Adrenal gland (tissue), 12 donors: Measurements from ENCODE around the gene TLX2. TPM values are rescaled to one million over a fixed set of nuclear protein-coding genes. Genes with fewer than 3 reads are reported as not detected.

Experiments used
- DNase-seq, 7 donors: peaks; one replicate each; pipeline ENCODE4 v3.0.0-alpha.2; 2019 to 2020
- H3K27ac ChIP-seq, 5 donors: fragments of 200-600 bp; sonication (generic) in 4 of 5; 1 replicate in 3 of 5; 2 replicates in 2 of 5; pipeline versions ENCODE4 v1.5.1 to v1.8.0; 2016 to 2020; ENCODE audit warnings: mild to moderate bottlenecking in 1 of 5
- H3K27me3 ChIP-seq: fragments of 200-600 bp; 2 replicates; pipeline ENCODE4 v1.8.0; 2021
- H3K36me3 ChIP-seq, 2 donors: fragments of 200-600 bp; replicated peaks in 1 of 2; 1 replicate in 1 of 2; 2 replicates in 1 of 2; pipeline versions ENCODE4 v1.5.1 to v1.8.0; 2018 to 2022
- H3K4me1 ChIP-seq, 2 donors: fragments of 200-600 bp; replicated peaks in 1 of 2; 1 replicate in 1 of 2; 2 replicates in 1 of 2; pipeline versions ENCODE4 v1.5.1 to v1.8.0; 2018 to 2021
- H3K4me3 ChIP-seq, 4 donors: fragments of 200-600 bp; sonication (generic) in 3 of 4; one replicate each; pipeline ENCODE4 v1.5.1; 2016 to 2018
- H3K9me3 ChIP-seq, 3 donors: fragments of 200-600 bp; sonication (generic) in 1 of 3; replicated peaks in 1 of 3; 1 replicate in 2 of 3; 2 replicates in 1 of 3; pipeline versions ENCODE4 v1.5.1 to v1.8.0; 2016 to 2021
- CTCF ChIP-seq, 6 experiments: fragments of 450-650 bp in 4 of 6; fragments of 200-600 bp in 2 of 6; sonication (generic) in 1 of 6; IDR thresholded peaks; 1 replicate in 5 of 6; 2 replicates in 1 of 6; pipeline versions ENCODE4 v1.5.1 to v1.8.0; 2016 to 2021; ENCODE audit warnings: antibody characterized with exemption in 6 of 6, mild to moderate bottlenecking in 2 of 6, moderate library complexity in 1 of 6
- POLR2A ChIP-seq, 2 donors: fragments of 450-650 bp; IDR thresholded peaks; one replicate each; pipeline ENCODE4 v1.6.1; 2017; ENCODE audit warnings: antibody characterized with exemption in 2 of 2, mild to moderate bottlenecking in 2 of 2, moderate library complexity in 1 of 2
- WGBS, 4 donors: extraction: QIAGEN DNeasy Blood & Tissue Kit in 2 of 4; methylation state at CpG; one replicate each; pipeline versions ENCODE4 v1.1.5 to v1.1.7; 2013 to 2017; 5-methylcytosine and 5-hydroxymethylcytosine counted together
- intact Hi-C, 2 donors: fragments of 100-400 bp; cut with DNase I; formaldehyde crosslinking; loops; one replicate each; pipeline versions ENCODE4 v1.14.1 to v1.15.0; 2022 to 2023
- polyA plus RNA-seq, 3 donors: library from polyadenylated mRNA; stranded (reverse); fragments of 200-250 nt in 2 of 3; fragments of 350-450 nt in 1 of 3; fragmentation: Illumina TruSeq in 1 of 3; extraction: RNeasy Lipid Tissue Mini Kit (QIAGEN cat#74804) in 1 of 3; gene quantifications; one replicate each; pipeline ENCODE4 v1.2.3, GENCODE V29; 2013 to 2014
- total RNA-seq, 9 donors: library from RNA; depleted of rRNA in 4 of 9; stranded (reverse); fragments of >200 nt in 4 of 9; fragments of 120-200 nt in 1 of 9; fragmentation: NEBNext Ultra II Directional in 1 of 9; extraction: Animal tissue kit (Norgen Biotek cat#: 25700) in 1 of 9; gene quantifications; one replicate each; pipeline versions ENCODE4 v1.1.0 to v1.2.4, GENCODE V29; 2013 to 2023
- donor health status: healthy with polysubstance abuse.
- donor health status: Bipolar disorder and iron deficiency.
- donor health status: DM: yes; HTN: yes; CAD: no.
- donor health status: DM: no; HTN: no; CAD: no.
- donor health status: DM: no; HTN: no; CAD: no.
- donor health status: DM: yes; HTN: yes; CAD: no.

Gene TLX2
- total and polyA plus RNA-seq, 12 donors = 0.46 to 22.8 (median 3.5) TPM; not detected in 4

DNA sequence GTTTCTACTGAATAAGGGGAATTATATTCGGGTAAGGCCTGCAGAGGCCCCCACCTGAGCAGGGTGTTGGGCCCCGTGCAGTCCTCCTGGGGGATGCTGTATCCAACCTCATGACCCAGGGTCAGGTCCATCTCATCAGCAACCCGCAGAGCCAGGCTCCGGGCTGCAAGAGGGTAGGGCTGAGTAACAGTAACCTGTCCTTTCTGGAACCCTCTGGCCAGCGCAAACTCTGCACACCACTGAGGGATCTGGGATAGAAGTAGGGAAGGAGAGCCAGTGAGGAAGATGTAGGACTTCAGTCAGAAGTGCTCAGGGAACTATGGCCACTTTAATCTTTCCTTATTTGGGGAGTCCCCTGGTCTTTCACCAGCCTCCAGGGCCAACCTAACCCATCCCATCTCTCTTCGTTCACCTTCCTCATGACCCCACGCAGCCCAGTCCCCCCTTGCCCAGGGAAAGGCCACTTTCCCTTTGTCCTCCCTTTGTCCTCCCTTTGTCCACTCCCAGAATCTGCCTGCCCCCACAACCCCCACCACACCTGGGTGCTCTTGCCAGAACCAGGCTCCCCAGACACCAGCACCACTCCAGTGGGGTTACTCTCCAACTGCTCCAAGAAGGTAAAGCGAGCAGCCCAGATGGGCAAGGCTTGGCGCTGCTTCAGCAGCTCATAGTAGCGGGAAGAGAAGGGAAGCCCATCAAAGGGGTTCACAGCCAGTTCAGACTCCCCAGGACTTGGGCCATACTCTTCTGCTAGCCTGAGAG is 10.9 kb downstream of the TLX2 start:
- no peak for TF ChIP-seq CTCF (IDR thresholded peaks at IDR 0.05)
- no peak for TF ChIP-seq POLR2A (IDR thresholded peaks at IDR 0.05)
- H3K4me1 ChIP-seq = peaks cover 9 to 11% of the 10 kb centered on the region in 2 donors

GRCh38 chr2:74525717-74526648 is 11.7 kb downstream of the TLX2 start, which contains the start of gene DQX1:
TSS of gene DQX1 (minus strand) at chr2:74526231. CDS start at chr2:74525729, 502 bp downstream.
- peak in 1 of 7 donors; percentile 35 for DNase-seq
- WGBS, 4 donors = 91 to 93% (median 92%) methylated on average over 11 of the region's 11 CpGs
- intact Hi-C loops = loop anchor here in 1 of 2 donors (5.0 kb wide), 1 partner anchor 39 kb away; no protein-coding TSS in a partner anchor
- TF ChIP-seq CTCF (IDR thresholded peaks at IDR 0.05) (no peak), POLR2A (IDR thresholded peaks at IDR 0.05) (no peak)
- Histone ChIP-seq H3K4me3 (no peak within 1 kb of the TSS), H3K9me3 (no peaks in the 10 kb centered on the region), H3K27ac (no peak within 1 kb of the TSS), H3K36me3 (peaks cover 0 to 21% of the 10 kb centered on the region in 2 donors), H3K27me3 (no peaks in the 10 kb centered on the region), H3K4me1 (peaks cover 11 to 13% of the 10 kb centered on the region in 2 donors)

More for the DNA sequence above, 10.9 kb downstream of the TLX2 start:
- peaks cover 6% of the 10 kb centered on the region for H3K27me3 ChIP-seq
- DNase-seq = no peak
- intact Hi-C loops = loop anchor here in 1 of 2 donors (5.0 kb wide), 1 partner anchor 38 kb away; no protein-coding TSS in a partner anchor
- H3K4me3 ChIP-seq = no peak overlapping the region
- no peaks in the 10 kb centered on the region for H3K9me3 ChIP-seq
- H3K36me3 ChIP-seq = peaks cover 0 to 21% of the 10 kb centered on the region in 2 donors
- no peak overlapping the region for H3K27ac ChIP-seq
- WGBS, 4 donors = 92 to 99% (median 97%) methylated on average over 10 of the region's 10 CpGs

DNA sequence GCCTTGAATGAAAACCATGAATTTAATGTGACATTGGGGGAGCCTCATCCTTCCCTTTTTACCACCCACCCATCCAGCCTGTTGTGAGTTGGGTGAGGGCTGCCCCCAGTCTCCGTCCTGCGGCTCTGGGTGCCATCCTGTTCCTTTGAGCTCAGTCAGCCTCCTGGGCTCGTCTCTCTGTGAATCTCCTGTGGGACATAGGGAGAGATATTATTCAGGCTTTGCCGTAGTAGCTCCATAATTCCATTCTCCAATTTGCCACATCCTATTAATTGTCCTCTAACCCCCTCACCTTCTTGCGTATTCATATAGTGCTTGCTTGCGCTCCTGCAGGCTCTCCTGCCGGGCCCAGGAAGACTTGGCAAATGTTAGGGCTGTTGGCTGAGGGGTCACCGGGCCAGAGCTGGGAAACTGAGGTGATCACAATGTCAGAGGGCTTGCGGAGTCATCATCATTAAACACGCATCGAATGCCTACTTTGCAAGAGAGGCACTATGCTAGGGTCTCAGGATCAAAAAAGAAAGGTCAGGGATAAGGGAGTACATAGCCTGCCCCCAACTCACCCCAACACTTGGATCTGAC is 12.5 kb downstream of the TLX2 start:
- DNase-seq = no peak

More for the DNA sequence above, 12.5 kb downstream of the TLX2 start:
- intact Hi-C loops = loop anchor here in 1 of 2 donors (5.0 kb wide), 1 partner anchor 39 kb away; no protein-coding TSS in a partner anchor
- Histone ChIP-seq H3K27ac (no peak overlapping the region), H3K4me1 (peaks cover 11 to 15% of the 10 kb centered on the region in 2 donors), H3K4me3 (no peak overlapping the region), H3K27me3 (no peaks in the 10 kb centered on the region), H3K36me3 (peaks cover 0 to 21% of the 10 kb centered on the region in 2 donors), H3K9me3 (no peaks in the 10 kb centered on the region)
- WGBS, 4 donors = 96 to 99% (median 97%) methylated on average over 11 of the region's 11 CpGs
- no peak for TF ChIP-seq CTCF (IDR thresholded peaks at IDR 0.05)
- TF ChIP-seq POLR2A (IDR thresholded peaks at IDR 0.05) = no peak
